GM21619 (cell line): Measurements from ENCODE around the gene PATZ1.
A peak's percentile ranks its signal among the peaks of the same experiment; 100 is the strongest.
"Not testable (repeated sequence)": the region's sequence is repeated elsewhere in the genome, so short reads cannot be mapped to it uniquely, and the experiment has no call there.

Source experiments
- ATAC-seq: cut with Tn5 transposase; IDR thresholded peaks from one replicate; pipeline ENCODE4 v1.9.1; 2021; ENCODE audit not compliant: unreplicated experiment

The PATZ1 gene

GRCh38 chr22:31314220-31314619 lies 31.9 kb downstream of the PATZ1 start:
- not testable (repeated sequence) for ATAC-seq

- no peak for ATAC-seq
Measured at GRCh38 chr22:31313366-31314147, 32.6 kb downstream of the PATZ1 start.

- ATAC-seq: no peak
Measured at GRCh38 chr22:31308181-31308580, 38.0 kb downstream of the PATZ1 start.

GRCh38 chr22:31305194-31305593 lies 41.0 kb downstream of the PATZ1 start:
- ATAC-seq: no peak

GRCh38 chr22:31302537-31302936 lies 43.6 kb downstream of the PATZ1 start:
- no peak for ATAC-seq

- ATAC-seq: no peak
Measured at GRCh38 chr22:31302006-31302405, 44.1 kb downstream of the PATZ1 start.

- ATAC-seq: no peak
Measured at GRCh38 chr22:31300896-31301295, 45.2 kb downstream of the PATZ1 start.

GRCh38 chr22:31295831-31296657 lies 50.1 kb downstream of the PATZ1 start:
- ATAC-seq: no peak

GRCh38 chr22:31295360-31295759 lies 50.8 kb downstream of the PATZ1 start:
- ATAC-seq: no peak

GRCh38 chr22:31292236-31292989 lies 53.7 kb downstream of the PATZ1 start, which contains the start of gene PIK3IP1:
PIK3IP1 (minus strand) TSS chr22:31292488; CDS start chr22:31292344, 144 bp downstream.
- peak; percentile 32 for ATAC-seq

GRCh38 chr22:31291481-31292235 lies 54.5 kb downstream of the PATZ1 start:
- ATAC-seq: no peak

GRCh38 chr22:31290494-31291471 lies 55.4 kb downstream of the PATZ1 start:
- peak; percentile 83 for ATAC-seq

- no peak for ATAC-seq
Measured at GRCh38 chr22:31289344-31289743, 56.8 kb downstream of the PATZ1 start.

- ATAC-seq: no peak
Measured at GRCh38 chr22:31288496-31289240, 57.5 kb downstream of the PATZ1 start.

- ATAC-seq: no peak
Measured at GRCh38 chr22:31287818-31288495, 58.2 kb downstream of the PATZ1 start.

GRCh38 chr22:31286360-31287255 lies 59.5 kb downstream of the PATZ1 start:
- ATAC-seq: no peak
